ENCODE data around the gene IQCH. TPM values are rescaled to one million over a fixed set of nuclear protein-coding genes. Genes with fewer than 3 reads are reported as not detected.

IQCH gene
- total RNA-seq, 2 donors from 2014 or later = 1.6 to 6.7 TPM

- 92 to 97% methylated on average over 10 to 12 of the region's 12 CpGs for WGBS, 2 donors
- ATAC-seq (no peak), DNase-seq (no peak)
- no peaks in the 10 kb centered on the region for H3K9me3 ChIP-seq
- H3K36me3 ChIP-seq (replicated peaks in 1 of 2; ENCODE audit: insufficient read depth in 1 of 2, low read depth in 2 of 2) = no peaks in the 10 kb centered on the region
- TF ChIP-seq CTCF (IDR thresholded peaks at IDR 0.05) (no peak), POLR2A (IDR thresholded peaks at IDR 0.05) (no peak)
- intact Hi-C loops (cut with DNase I) = no loop called here
- H3K4me1 ChIP-seq = peaks cover 3% of the 10 kb centered on the region
- no peak overlapping the region for H3K27ac ChIP-seq
- no peaks in the 10 kb centered on the region for H3K27me3 ChIP-seq
- no peak overlapping the region for H3K4me3 ChIP-seq
Observed at GRCh38 chr15:67465196-67465952, 210.8 kb downstream of the IQCH start.

GRCh38 chr15:67468416-67468815 lies 213.8 kb downstream of the IQCH start:
- DNase-seq (no peak), ATAC-seq (no peak)
- Histone ChIP-seq H3K27me3 (no peaks in the 10 kb centered on the region), H3K4me3 (no peak overlapping the region), H3K36me3 (replicated peaks in 1 of 2; ENCODE audit: insufficient read depth in 1 of 2, low read depth in 2 of 2) (no peaks in the 10 kb centered on the region), H3K9me3 (no peaks in the 10 kb centered on the region), H3K4me1 (peaks cover 3% of the 10 kb centered on the region), H3K27ac (no peak overlapping the region)
- no peak for TF ChIP-seq POLR2A (IDR thresholded peaks at IDR 0.05)
- no peak for TF ChIP-seq CTCF (IDR thresholded peaks at IDR 0.05)
- intact Hi-C loops (cut with DNase I) = no loop called here
- 64 to 73% methylated on average over 3 of the region's 3 CpGs for WGBS, 2 donors

GRCh38 chr15:67469680-67470079 lies 215.1 kb downstream of the IQCH start:
- no peak overlapping the region for H3K4me3 ChIP-seq
- WGBS, 2 donors = 44 to 61% methylated on average over 2 to 3 of the region's 3 CpGs
- H3K27ac ChIP-seq = no peak overlapping the region
- intact Hi-C loops (cut with DNase I) = no loop called here
- no peak for ATAC-seq
- no peaks in the 10 kb centered on the region for H3K36me3 ChIP-seq (replicated peaks in 1 of 2; ENCODE audit: insufficient read depth in 1 of 2, low read depth in 2 of 2)
- no peak for DNase-seq
- TF ChIP-seq POLR2A (IDR thresholded peaks at IDR 0.05) = no peak
- TF ChIP-seq CTCF (IDR thresholded peaks at IDR 0.05) = no peak
- no peaks in the 10 kb centered on the region for H3K27me3 ChIP-seq
- H3K9me3 ChIP-seq = no peaks in the 10 kb centered on the region
- peaks cover 3% of the 10 kb centered on the region for H3K4me1 ChIP-seq

- TF ChIP-seq POLR2A (IDR thresholded peaks at IDR 0.05) (no peak), CTCF (IDR thresholded peaks at IDR 0.05) (no peak)
- H3K27ac ChIP-seq = no peak overlapping the region
- DNase-seq (no peak), ATAC-seq (no peak)
- no peaks in the 10 kb centered on the region for H3K9me3 ChIP-seq
- H3K36me3 ChIP-seq (replicated peaks in 1 of 2; ENCODE audit: insufficient read depth in 1 of 2, low read depth in 2 of 2) = no peaks in the 10 kb centered on the region
- intact Hi-C loops (cut with DNase I) = no loop called here
- H3K4me1 ChIP-seq = peaks cover 2% of the 10 kb centered on the region
- 93% methylated on average over 1 of the region's 1 CpG; no CpG with 5 or more reads in 1 of the 2 donors for WGBS, 2 donors
- H3K4me3 ChIP-seq = no peak overlapping the region
- H3K27me3 ChIP-seq = no peaks in the 10 kb centered on the region
Observed at GRCh38 chr15:67472957-67473356, 218.4 kb downstream of the IQCH start.

Measured in body of pancreas (tissue), 4 donors.